ENCODE data around the gene EFCAB11. TPM values are rescaled to one million over a fixed set of nuclear protein-coding genes. Genes with fewer than 3 reads are reported as not detected.
A peak's percentile ranks its signal among the peaks of the same experiment; 100 is the strongest.

The EFCAB11 gene
- total RNA-seq, 2 experiments from 2014 or later: 0.36 to 0.47 TPM

DNA sequence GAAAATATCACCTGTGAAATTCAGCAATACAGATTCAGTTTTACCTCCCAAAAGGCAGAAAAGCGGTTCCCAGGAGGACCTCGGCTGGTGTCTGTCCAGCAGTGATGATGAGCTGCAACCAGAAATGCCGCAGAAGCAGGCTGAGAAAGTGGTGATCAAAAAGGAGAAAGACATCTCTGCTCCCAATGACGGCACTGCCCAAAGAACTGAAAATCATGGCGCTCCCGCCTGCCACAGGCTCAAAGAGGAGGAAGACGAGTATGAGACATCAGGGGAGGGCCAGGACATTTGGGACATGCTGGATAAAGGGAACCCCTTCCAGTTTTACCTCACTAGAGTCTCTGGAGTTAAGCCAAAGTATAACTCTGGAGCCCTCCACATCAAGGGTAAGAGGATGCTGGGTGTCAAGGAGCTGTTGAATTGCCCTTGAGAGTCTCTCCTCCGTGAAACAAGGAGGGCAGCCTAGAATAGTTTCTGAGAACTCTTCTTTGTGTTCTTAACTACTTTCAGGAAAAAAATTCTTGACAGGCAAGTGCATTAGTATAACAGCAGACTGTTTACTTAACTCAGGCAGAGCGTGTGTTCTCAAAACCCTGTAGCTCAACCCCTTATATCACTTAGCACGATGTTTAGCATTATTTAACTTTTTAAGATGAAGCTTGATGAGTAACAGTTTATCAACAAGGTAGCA is 8.9 kb upstream of the EFCAB11 start:
- Histone ChIP-seq H3K9me3 (ENCODE audit: control insufficient read depth in 1 of 2, insufficient read depth in 1 of 2, low read length in 2 of 2) (no peaks in the 10 kb centered on the region), H3K27me3 (ENCODE audit: control insufficient read depth in 1 of 2, insufficient read depth in 2 of 2, low read length in 2 of 2) (no peaks in the 10 kb centered on the region), H3K4me1 (ENCODE audit: insufficient read depth, low read length) (peaks cover 20% of the 10 kb centered on the region), H3K4me3 (ENCODE audit: low read length) (no peak overlapping the region), H3K36me3 (ENCODE audit: insufficient read depth, low read length) (peaks cover 56% of the 10 kb centered on the region), H3K27ac (ENCODE audit: low read depth in 1 of 2, low read length in 2 of 2) (no peak overlapping the region)
- DNase-seq (no peak), ATAC-seq (ENCODE audit: poor library complexity) (no peak)
- H3K36me3 Mint-ChIP-seq (ENCODE audit: low read depth): peaks cover 78% of the 10 kb centered on the region
- peaks cover 58% of the 10 kb centered on the region for H3K4me1 Mint-ChIP-seq (ENCODE audit: low read depth)
- H3K27me3 Mint-ChIP-seq: no peaks in the 10 kb centered on the region
- no peaks in the 10 kb centered on the region for H3K9me3 Mint-ChIP-seq
- H3K4me3 Mint-ChIP-seq: no peak overlapping the region
- ChIA-PET CTCF (interaction anchor here (1.3 kb wide), 1 partner anchor 23 kb away, joined by 3 read pairs; no protein-coding TSS in a partner anchor), POLR2A (no interaction called here)
- no peak overlapping the region for H3K27ac Mint-ChIP-seq
- TF ChIP-seq, protein P1, sequence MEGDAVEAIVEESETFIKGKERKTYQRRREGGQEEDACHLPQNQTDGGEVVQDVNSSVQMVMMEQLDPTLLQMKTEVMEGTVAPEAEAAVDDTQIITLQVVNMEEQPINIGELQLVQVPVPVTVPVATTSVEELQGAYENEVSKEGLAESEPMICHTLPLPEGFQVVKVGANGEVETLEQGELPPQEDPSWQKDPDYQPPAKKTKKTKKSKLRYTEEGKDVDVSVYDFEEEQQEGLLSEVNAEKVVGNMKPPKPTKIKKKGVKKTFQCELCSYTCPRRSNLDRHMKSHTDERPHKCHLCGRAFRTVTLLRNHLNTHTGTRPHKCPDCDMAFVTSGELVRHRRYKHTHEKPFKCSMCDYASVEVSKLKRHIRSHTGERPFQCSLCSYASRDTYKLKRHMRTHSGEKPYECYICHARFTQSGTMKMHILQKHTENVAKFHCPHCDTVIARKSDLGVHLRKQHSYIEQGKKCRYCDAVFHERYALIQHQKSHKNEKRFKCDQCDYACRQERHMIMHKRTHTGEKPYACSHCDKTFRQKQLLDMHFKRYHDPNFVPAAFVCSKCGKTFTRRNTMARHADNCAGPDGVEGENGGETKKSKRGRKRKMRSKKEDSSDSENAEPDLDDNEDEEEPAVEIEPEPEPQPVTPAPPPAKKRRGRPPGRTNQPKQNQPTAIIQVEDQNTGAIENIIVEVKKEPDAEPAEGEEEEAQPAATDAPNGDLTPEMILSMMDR (IDR thresholded peaks at IDR 0.05): no peak
- intact Hi-C loops (cut with DNase I, micrococcal nuclease): no loop called here

DNA sequence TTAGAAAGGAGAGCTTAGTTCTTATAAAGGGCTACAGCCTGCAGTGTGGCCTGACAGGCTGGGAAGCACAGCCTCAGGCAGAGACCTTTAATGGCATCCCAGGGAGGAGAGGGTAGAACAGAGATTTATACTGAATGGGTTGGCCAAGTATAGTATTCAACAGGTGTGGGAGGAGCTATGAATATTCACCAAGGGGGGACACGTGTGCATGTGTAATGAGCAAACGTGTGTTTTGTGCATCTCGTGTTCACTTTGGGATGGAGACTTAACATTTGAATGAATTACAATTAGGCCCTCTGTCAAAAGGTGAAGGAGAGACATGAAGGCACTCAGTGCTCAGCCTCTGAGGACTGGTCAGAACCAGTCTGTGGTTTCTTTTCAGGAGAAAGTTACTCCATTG is 6.4 kb upstream of the EFCAB11 start:
- Histone ChIP-seq H3K4me3 (ENCODE audit: low read length) (no peak overlapping the region), H3K27me3 (ENCODE audit: control insufficient read depth in 1 of 2, insufficient read depth in 2 of 2, low read length in 2 of 2) (no peaks in the 10 kb centered on the region), H3K4me1 (ENCODE audit: insufficient read depth, low read length) (peaks cover 45% of the 10 kb centered on the region), H3K9me3 (ENCODE audit: control insufficient read depth in 1 of 2, insufficient read depth in 1 of 2, low read length in 2 of 2) (no peaks in the 10 kb centered on the region), H3K27ac (ENCODE audit: low read depth in 1 of 2, low read length in 2 of 2) (no peak overlapping the region), H3K36me3 (ENCODE audit: insufficient read depth, low read length) (peaks cover 42% of the 10 kb centered on the region)
- ATAC-seq (ENCODE audit: poor library complexity) (no peak), DNase-seq (no peak)
- ChIA-PET POLR2A (no interaction called here), CTCF (interaction anchor here (3.0 kb wide), 1 partner anchor 12 kb away, joined by 17 read pairs; no protein-coding TSS in a partner anchor)
- Mint-ChIP-seq H3K27ac (no peak overlapping the region), H3K36me3 (ENCODE audit: low read depth) (peaks cover 78% of the 10 kb centered on the region), H3K4me1 (ENCODE audit: low read depth) (peaks cover 77% of the 10 kb centered on the region), H3K9me3 (no peaks in the 10 kb centered on the region), H3K4me3 (no peak overlapping the region), H3K27me3 (no peaks in the 10 kb centered on the region)
- intact Hi-C loops (cut with DNase I, micrococcal nuclease): no loop called here
- TF ChIP-seq, protein P1 (IDR thresholded peaks at IDR 0.05): no peak

DNA sequence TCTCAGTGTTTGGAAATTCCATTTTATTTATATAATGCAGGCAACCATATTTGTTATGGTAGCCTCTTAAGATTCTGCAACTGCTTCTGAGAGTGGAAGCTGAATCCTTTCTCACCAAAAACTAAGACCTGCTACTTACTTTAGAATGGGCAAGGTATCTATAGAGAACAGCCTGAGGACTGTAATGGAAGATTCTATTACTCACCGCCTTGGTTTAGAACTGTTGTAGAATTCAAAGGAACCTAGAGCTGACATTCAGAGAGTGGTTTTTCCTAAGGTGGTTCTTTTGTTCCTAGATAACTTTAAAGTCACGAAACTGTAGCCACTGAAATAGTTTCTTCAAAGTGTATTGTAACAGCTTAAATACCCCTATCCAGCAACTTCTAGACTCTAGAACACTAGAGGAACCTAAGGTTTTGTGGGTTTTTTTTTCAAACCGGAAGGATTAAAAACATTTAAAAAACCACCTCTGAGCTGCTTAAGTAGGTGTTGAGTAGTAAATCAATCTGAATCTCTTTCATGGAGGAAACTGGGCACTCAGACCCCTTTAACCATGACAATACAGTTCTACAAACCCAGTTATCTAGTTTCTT is 5.4 kb upstream of the EFCAB11 start:
- CTCF ChIA-PET: interaction anchor here (1.0 to 3.0 kb wide), 3 partner anchors 13 to 440 kb away, joined by 3 to 17 read pairs (median 4); no protein-coding TSS in a partner anchor
- Histone ChIP-seq H3K4me3 (ENCODE audit: low read length) (no peak overlapping the region), H3K27ac (ENCODE audit: low read depth in 1 of 2, low read length in 2 of 2) (peak overlapping the region in 1 of 2 donors; percentile 31), H3K9me3 (ENCODE audit: control insufficient read depth in 1 of 2, insufficient read depth in 1 of 2, low read length in 2 of 2) (no peaks in the 10 kb centered on the region), H3K27me3 (ENCODE audit: control insufficient read depth in 1 of 2, insufficient read depth in 2 of 2, low read length in 2 of 2) (no peaks in the 10 kb centered on the region), H3K36me3 (ENCODE audit: insufficient read depth, low read length) (peaks cover 34% of the 10 kb centered on the region), H3K4me1 (ENCODE audit: insufficient read depth, low read length) (peaks cover 50% of the 10 kb centered on the region)
- ATAC-seq (ENCODE audit: poor library complexity) (no peak), DNase-seq (peak in 3 of 14 experiments; percentile 35 to 58 (median 45))
- H3K36me3 Mint-ChIP-seq (ENCODE audit: low read depth): peaks cover 76% of the 10 kb centered on the region
- POLR2A ChIA-PET: interaction anchor here (0.9 to 1.4 kb wide), 3 partner anchors 10 to 24 kb away, joined by 3 to 6 read pairs (median 3); no protein-coding TSS in a partner anchor
- H3K27me3 Mint-ChIP-seq: no peaks in the 10 kb centered on the region
- intact Hi-C loops (cut with DNase I, micrococcal nuclease): loop anchor here (5.0 to 10.0 kb wide), 9 partner anchors 297 to 1395 kb away; partner anchors contain the start of genes FOXN3 (in 1 of the 2), NRDE2 (in 1 of the 2), PSMC1 (in 1 of the 2) and TTC8 (in 1 of the 2)
- H3K4me3 Mint-ChIP-seq: peak overlapping the region; percentile 76
- H3K4me1 Mint-ChIP-seq (ENCODE audit: low read depth): peaks cover 72% of the 10 kb centered on the region
- no peaks in the 10 kb centered on the region for H3K9me3 Mint-ChIP-seq
- TF ChIP-seq, protein P1 (IDR thresholded peaks at IDR 0.05): no peak
- peak overlapping the region; percentile 37 for H3K27ac Mint-ChIP-seq
